IPS DF 6.9 (cell line): ENCODE results near the gene THRB.

Experiments used
- DNase-seq: peaks from one replicate; pipeline ENCODE4 v3.0.0-alpha.2; 2013; ENCODE audit warnings: low read depth, low spot score
- H3K27ac ChIP-seq: one replicate; pipeline ENCODE4 v1.5.1; 2013; ENCODE audit warnings: low read length, control low read depth
- H3K27me3 ChIP-seq: 2 replicates; pipeline ENCODE4 v1.6.1; 2013; ENCODE audit warnings: mild to moderate bottlenecking, low read length; ENCODE audit not compliant: control insufficient read depth, insufficient read depth
- H3K36me3 ChIP-seq: 2 replicates; pipeline ENCODE4 v1.6.1; 2013; ENCODE audit warnings: low read length; ENCODE audit not compliant: control insufficient read depth, insufficient read depth
- H3K4me1 ChIP-seq: 2 replicates; pipeline ENCODE4 v1.6.1; 2013; ENCODE audit warnings: low read length; ENCODE audit not compliant: control insufficient read depth, insufficient read depth
- H3K4me3 ChIP-seq: 2 replicates; pipeline ENCODE4 v1.5.1; 2013; ENCODE audit warnings: mild to moderate bottlenecking, low read length
- H3K9me3 ChIP-seq: 2 replicates; pipeline ENCODE4 v1.6.1; 2013; ENCODE audit warnings: low read length, inconsistent platforms; ENCODE audit not compliant: control insufficient read depth, insufficient read depth
- WGBS: extraction: QIAGEN DNeasy Blood & Tissue Kit; methylation state at CpG from one replicate; pipeline ENCODE4 v1.1.7; 2013; ENCODE audit warnings: mixed read lengths, missing lambda C conversion rate; ENCODE audit not compliant: insufficient read length, insufficient coverage; 5-methylcytosine and 5-hydroxymethylcytosine counted together

The THRB gene

DNA sequence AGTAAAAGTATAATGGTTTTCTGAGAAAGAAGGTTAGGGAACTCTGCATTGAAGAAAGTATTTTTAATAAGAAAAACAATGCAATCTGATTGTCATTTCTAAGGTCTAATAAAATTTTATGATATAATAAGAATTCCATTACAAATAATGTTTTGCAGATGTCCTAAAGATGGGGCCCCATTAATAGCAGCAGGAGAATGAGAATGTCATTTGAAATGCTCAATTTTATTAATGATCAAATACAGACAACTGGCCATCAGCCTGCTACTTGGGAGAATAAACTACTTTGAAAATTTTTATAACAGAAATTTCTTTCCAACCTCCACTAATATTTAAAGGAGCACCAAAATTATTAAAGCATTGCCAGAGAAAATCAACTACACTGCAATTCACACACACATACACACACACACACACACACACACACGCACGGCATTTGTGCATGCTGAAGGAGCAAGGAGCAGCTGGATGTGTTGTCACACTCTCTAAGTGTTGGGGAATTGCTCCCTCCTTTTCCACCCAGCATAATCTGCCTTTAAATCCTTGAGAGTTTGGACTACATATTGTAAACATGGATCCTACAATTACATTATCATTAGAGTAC is 109.5 kb downstream of the THRB start:
- no peak overlapping the region for H3K27ac ChIP-seq
- H3K9me3 ChIP-seq = no peaks in the 10 kb centered on the region
- H3K4me3 ChIP-seq = no peak overlapping the region
- no peak for DNase-seq
- no peaks in the 10 kb centered on the region for H3K4me1 ChIP-seq
- H3K36me3 ChIP-seq = no peaks in the 10 kb centered on the region
- H3K27me3 ChIP-seq = no peaks in the 10 kb centered on the region
- WGBS = no CpG with 5 or more reads among the region's 2 CpGs

DNA sequence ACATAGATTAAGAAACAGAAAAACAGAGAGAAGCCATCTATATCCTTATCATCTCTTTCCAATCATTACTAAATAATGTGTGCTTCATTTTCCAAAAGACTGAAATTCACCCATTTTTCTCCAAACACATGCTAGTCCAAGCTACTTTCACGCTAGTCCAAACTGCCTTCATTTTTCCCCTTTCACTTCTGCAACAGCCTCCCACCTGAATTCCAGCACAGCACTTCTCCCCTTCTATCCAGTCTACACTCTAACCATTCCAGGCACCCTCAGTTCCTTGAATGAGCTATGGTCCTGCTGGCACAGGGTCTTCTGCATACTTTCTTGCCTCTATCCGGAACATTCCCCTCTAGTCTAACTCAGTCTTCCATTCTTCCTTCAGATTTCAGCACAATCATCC is 112.0 kb downstream of the THRB start:
- no CpG with 5 or more reads among the region's 2 CpGs for whole genome bisulfite sequencing
- Histone ChIP-seq H3K9me3 (no peaks in the 10 kb centered on the region), H3K27me3 (no peaks in the 10 kb centered on the region), H3K27ac (no peak overlapping the region), H3K36me3 (no peaks in the 10 kb centered on the region), H3K4me1 (no peaks in the 10 kb centered on the region), H3K4me3 (no peak overlapping the region)
- no peak for DNase-seq

DNA sequence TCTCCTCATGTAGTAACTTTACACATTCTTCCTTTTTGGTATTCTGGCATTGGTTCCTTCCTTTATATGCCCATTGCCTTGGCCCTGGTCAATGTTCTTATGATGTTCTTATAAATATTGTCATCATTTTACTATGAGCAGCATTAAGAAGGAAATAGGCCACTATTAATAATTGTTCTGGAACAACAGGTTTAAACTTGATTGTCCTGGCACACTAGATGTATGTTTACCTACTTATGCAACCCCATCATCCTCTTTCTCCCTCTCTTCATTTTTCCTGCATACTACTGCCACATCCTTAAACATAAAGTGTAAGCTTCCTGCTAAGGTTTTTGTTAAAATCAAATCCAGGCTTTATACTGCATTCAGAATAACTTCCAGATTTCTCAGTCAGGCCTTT is 114.7 kb downstream of the THRB start:
- H3K4me3 ChIP-seq = no peak overlapping the region
- no peaks in the 10 kb centered on the region for H3K36me3 ChIP-seq

DNA sequence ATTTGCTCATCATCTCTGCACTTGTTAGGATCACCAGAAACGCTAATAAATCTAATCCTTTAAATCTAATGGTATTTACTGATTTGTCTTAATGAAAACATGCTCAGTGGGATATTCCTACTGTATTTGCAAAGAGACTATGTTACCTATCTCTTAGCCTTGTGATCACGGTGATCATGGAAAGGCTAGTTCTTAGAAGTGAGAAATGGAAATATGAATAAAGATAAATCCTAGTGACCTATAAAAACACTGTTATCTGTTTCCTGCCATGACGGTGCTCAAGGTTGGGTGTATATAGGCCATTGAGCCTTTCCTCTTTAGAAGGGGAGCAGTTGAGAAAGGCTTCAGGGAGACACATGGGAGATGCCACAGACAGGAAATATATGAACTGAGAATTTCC is 116.3 kb downstream of the THRB start:
- Histone ChIP-seq H3K27me3 (no peaks in the 10 kb centered on the region), H3K9me3 (no peaks in the 10 kb centered on the region), H3K36me3 (no peaks in the 10 kb centered on the region), H3K27ac (no peak overlapping the region), H3K4me1 (no peaks in the 10 kb centered on the region), H3K4me3 (no peak overlapping the region)
- no peak for DNase-seq
- no CpG with 5 or more reads among the region's 3 CpGs for WGBS

More for the DNA sequence above, 114.7 kb downstream of the THRB start:
- Histone ChIP-seq H3K4me1 (no peaks in the 10 kb centered on the region), H3K27me3 (no peaks in the 10 kb centered on the region), H3K9me3 (no peaks in the 10 kb centered on the region), H3K27ac (no peak overlapping the region)
- no peak for DNase-seq

DNA sequence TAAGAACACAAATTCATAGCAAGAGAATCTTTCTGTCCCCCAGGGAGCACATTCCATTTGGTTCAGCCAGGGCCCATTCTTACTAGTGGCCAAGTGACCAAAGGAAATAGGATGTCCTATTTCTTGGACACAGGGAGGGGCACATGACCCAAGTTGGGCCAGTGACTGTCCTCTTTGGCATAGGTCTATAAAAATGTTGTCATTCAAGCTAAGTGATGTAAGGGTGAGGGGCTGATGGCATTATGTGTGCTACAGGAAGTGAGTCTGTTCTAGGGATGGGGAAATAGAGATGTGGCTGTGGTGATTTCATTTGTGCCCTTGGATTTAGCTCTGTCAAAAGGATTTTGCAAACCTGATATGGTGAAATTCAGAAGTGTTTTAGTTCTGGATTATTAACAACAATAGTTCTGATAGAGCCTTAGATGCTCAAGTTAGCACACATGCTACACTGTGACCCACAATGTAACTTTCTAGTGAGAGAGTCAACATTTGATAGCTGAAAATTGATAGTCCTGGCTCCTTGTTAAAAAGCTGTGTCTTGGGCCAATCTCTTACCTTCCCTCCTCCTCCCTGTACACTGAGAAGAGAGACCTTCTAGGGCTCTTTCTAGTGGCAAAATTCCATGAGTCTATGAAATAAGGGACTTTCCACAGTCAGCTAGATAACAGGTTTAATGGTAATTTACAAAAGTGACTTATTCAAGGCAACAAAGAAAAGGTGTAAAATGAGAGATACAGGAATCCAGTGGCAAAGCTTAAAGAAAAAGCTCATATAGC is 117.2 kb downstream of the THRB start:
- H3K27ac ChIP-seq = no peak overlapping the region
- DNase-seq = no peak

DNA sequence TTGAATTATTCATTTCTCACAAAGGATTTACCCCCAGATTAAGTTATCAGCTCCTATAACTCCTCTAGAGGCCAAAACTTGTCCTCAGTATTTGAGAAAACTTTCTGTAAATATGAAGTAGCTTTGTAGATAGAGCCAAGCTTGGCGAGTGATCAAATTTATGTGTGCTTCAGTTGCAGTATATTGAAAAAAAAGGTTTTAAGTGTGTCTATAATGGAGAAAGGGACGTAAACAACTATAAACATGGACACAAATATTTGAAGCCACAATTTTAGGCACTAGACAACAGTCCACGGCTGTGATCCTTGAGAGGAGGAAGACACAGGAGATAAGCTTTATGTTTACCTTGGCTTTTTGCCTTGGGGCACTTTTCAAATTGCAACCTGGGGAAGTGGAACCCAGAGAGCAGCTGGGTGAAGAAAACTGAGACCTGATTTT is 118.7 kb downstream of the THRB start:
- no peaks in the 10 kb centered on the region for H3K9me3 ChIP-seq
- no peaks in the 10 kb centered on the region for H3K27me3 ChIP-seq
- H3K4me3 ChIP-seq = no peak overlapping the region
- WGBS = no CpG with 5 or more reads among the region's 3 CpGs
- H3K4me1 ChIP-seq = no peaks in the 10 kb centered on the region
- no peak overlapping the region for H3K27ac ChIP-seq
- no peak for DNase-seq
- no peaks in the 10 kb centered on the region for H3K36me3 ChIP-seq

More for the DNA sequence above, 117.2 kb downstream of the THRB start:
- no peak overlapping the region for H3K4me3 ChIP-seq
- no peaks in the 10 kb centered on the region for H3K9me3 ChIP-seq
- H3K36me3 ChIP-seq = no peaks in the 10 kb centered on the region
- no peaks in the 10 kb centered on the region for H3K27me3 ChIP-seq
- no peaks in the 10 kb centered on the region for H3K4me1 ChIP-seq

DNA sequence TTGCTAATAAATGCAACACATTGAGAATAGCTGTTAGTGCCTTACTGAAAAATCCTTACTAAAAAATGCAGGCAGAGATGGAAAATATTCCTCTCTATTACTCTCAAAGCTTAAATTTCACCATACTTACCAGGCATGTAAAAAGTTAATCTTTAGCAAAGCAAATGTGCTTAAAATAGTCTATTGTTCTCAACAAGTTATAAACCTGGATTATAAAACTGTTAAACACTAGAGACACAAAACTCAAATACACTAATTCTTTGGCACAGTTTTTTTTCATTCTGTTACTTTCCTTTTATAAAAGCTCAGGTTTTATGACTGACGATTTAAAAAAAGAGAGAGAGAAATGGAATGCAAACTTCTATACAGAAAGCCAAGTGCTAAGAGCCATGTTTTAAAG is 119.8 kb downstream of the THRB start:
- H3K4me1 ChIP-seq = no peaks in the 10 kb centered on the region
- no CpG with 5 or more reads among the region's 1 CpG for WGBS

DNA sequence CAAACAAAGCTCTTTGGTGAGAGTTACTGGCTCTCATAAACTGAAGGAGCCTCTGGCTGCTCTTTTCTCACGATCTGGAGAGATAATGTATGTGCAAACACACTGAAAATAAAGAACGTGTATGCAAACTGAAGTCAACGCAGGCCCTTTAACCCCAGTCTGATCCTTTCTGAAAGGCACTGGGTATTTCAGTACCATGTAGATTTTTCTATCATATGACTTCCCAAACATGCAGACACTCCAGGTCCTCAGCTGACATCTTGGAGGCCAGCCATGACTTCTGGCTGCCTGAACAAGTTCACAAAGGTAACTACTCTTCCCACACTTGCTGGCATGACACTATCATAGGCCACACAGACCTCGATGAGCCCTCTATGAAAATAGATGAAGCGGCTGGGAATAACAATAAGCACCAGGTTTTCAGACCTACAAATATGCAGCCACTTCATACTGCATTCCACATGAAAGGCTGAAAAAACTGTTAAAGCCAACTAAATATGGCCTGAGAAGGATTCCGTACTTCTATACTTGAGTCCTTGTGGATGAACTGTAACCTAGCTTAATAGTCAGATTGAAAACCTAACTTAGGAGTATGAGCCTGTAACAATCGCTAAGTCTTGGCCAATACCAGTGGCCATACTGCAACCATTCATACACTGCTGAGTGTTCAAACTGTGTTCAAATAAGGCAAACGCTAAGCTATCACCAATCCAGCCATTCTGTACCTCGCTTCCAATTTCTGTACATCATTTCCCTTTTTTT is 121.3 kb downstream of the THRB start:
- H3K27me3 ChIP-seq = no peaks in the 10 kb centered on the region
- H3K27ac ChIP-seq = no peak overlapping the region
- DNase-seq = no peak
- no peaks in the 10 kb centered on the region for H3K4me1 ChIP-seq
- no peak overlapping the region for H3K4me3 ChIP-seq
- no CpG with 5 or more reads among the region's 9 CpGs for WGBS
- no peaks in the 10 kb centered on the region for H3K9me3 ChIP-seq
- H3K36me3 ChIP-seq = no peaks in the 10 kb centered on the region

More for the DNA sequence above, 119.8 kb downstream of the THRB start:
- Histone ChIP-seq H3K27ac (no peak overlapping the region), H3K27me3 (no peaks in the 10 kb centered on the region), H3K9me3 (no peaks in the 10 kb centered on the region), H3K4me3 (no peak overlapping the region), H3K36me3 (no peaks in the 10 kb centered on the region)
- DNase-seq = no peak

DNA sequence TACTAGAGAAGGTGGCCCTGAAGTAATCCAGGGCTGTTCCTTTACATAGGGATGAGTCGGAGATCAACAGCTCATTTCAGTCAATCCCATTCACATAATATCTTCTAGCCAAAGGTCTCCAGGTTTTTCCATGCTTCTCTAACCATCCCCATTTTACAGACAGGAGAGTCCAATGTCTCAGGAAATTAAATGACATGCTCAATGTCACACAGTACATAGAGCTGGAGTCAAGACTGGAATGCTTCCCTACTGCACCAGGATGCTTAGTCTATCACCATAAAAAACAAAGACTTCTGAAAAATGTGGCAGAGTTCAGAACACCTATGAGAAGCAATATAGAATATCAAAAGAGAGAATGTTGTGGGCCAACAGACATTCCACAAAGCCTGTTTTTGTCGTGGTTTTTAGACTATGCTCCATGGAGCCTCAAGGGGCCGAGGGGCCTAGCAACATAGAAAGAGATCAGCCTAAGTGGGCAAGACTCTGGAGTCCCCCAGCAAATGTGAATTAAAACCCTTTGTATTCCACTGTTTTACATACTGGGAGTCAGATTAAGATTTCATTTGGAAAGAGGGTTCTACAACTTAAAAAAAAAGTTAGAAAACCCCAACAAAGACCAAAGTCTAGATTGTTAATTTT is 122.0 kb downstream of the THRB start:
- no CpG with 5 or more reads among the region's 3 CpGs for WGBS
- Histone ChIP-seq H3K9me3 (no peaks in the 10 kb centered on the region), H3K36me3 (no peaks in the 10 kb centered on the region), H3K27ac (no peak overlapping the region), H3K4me1 (no peaks in the 10 kb centered on the region), H3K4me3 (no peak overlapping the region), H3K27me3 (no peaks in the 10 kb centered on the region)
- no peak for DNase-seq

DNA sequence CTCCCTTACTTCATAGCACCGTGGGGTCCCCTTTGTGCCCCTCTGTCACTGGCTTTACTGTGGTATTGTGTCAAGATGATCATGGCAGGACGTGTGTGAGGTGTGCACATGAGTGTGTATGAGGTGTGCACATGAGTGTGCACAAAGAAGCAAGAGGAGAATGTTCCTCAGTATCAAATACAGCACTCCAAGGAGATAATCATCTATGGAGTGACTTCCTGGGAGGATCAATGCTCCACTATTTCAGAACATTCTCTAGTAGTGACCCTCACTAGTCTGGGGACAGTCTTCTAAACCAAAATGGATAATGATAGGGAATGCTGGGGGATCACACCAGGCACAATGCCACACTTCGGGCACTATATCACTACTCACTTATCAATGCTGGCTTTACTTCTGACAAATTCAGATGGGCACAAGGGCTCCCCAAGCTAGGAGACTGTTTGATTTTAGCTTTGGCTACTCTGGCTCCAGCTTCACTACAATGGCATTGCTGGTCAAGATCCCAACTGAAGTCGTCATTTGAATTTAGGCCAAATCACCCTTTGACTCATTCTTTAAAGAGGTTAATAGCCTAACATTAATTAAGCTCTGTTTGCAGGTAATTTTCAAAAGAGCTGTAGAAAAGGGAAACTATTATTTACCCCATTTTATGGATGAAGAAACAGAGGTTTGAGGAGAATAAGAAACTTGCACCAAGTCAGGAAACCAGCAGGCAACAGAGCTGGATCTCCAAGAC is 124.1 kb downstream of the THRB start:
- no peaks in the 10 kb centered on the region for H3K27me3 ChIP-seq
- no peaks in the 10 kb centered on the region for H3K4me1 ChIP-seq
- no peaks in the 10 kb centered on the region for H3K9me3 ChIP-seq
- WGBS = no CpG with 5 or more reads among the region's 4 CpGs
- H3K27ac ChIP-seq = no peak overlapping the region
- DNase-seq = no peak
- H3K36me3 ChIP-seq = no peaks in the 10 kb centered on the region
- H3K4me3 ChIP-seq = no peak overlapping the region
